ENCODE results near the gene RNF11. TPM values are rescaled to one million over a fixed set of nuclear protein-coding genes. Genes with fewer than 3 reads are reported as not detected.
"Not testable (repeated sequence)": the region's sequence is repeated elsewhere in the genome, so short reads cannot be mapped to it uniquely, and the experiment has no call there.

RNF11 gene
- total RNA-seq, 4 donors from 2014 or later = 36.9 to 110 (median 75.6) TPM

- TF ChIP-seq POLR2A (IDR thresholded peaks at IDR 0.05) = no peak
- TF ChIP-seq, protein P1, sequence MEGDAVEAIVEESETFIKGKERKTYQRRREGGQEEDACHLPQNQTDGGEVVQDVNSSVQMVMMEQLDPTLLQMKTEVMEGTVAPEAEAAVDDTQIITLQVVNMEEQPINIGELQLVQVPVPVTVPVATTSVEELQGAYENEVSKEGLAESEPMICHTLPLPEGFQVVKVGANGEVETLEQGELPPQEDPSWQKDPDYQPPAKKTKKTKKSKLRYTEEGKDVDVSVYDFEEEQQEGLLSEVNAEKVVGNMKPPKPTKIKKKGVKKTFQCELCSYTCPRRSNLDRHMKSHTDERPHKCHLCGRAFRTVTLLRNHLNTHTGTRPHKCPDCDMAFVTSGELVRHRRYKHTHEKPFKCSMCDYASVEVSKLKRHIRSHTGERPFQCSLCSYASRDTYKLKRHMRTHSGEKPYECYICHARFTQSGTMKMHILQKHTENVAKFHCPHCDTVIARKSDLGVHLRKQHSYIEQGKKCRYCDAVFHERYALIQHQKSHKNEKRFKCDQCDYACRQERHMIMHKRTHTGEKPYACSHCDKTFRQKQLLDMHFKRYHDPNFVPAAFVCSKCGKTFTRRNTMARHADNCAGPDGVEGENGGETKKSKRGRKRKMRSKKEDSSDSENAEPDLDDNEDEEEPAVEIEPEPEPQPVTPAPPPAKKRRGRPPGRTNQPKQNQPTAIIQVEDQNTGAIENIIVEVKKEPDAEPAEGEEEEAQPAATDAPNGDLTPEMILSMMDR (IDR thresholded peaks at IDR 0.05) = no peak
- Histone ChIP-seq H3K36me3 (no peaks in the 10 kb centered on the region), H3K27ac (no peak overlapping the region), H3K4me1 (no peaks in the 10 kb centered on the region), H3K27me3 (no peaks in the 10 kb centered on the region), H3K9me3 (no peaks in the 10 kb centered on the region), H3K4me3 (no peak overlapping the region)
- intact Hi-C loops (cut with DNase I; ENCODE audit: low total_unique reads) = no loop called here
- DNase-seq = no peak
Measured at GRCh38 chr1:51218570-51218969, 17.5 kb upstream of the RNF11 start.

DNA sequence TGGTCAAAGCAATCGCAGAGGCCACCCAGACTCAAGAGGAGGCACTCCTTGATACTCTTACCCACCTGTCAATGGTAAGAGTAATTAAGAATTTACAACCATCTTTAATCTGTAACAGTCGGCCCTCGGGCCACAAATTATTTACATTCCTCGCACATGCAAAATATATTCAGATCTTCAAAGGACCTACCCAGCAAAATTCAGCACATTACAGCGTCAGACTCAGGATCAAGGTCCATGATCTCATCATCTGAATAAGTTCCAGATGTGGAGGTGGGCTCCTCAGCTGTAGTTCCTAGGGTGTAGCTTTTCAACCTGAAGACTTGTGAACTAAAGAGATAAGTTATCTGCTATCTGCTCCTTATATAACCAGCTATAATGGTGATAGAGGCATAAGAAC, 17.1 kb upstream of the RNF11 start:
- intact Hi-C loops (cut with DNase I; ENCODE audit: low total_unique reads) = no loop called here
- TF ChIP-seq, protein P1 (IDR thresholded peaks at IDR 0.05) = no peak
- no peak for TF ChIP-seq POLR2A (IDR thresholded peaks at IDR 0.05)
- DNase-seq = no peak
- Histone ChIP-seq H3K27me3 (no peaks in the 10 kb centered on the region), H3K4me3 (no peak overlapping the region), H3K27ac (no peak overlapping the region), H3K4me1 (no peaks in the 10 kb centered on the region), H3K36me3 (no peaks in the 10 kb centered on the region), H3K9me3 (no peaks in the 10 kb centered on the region)

DNA sequence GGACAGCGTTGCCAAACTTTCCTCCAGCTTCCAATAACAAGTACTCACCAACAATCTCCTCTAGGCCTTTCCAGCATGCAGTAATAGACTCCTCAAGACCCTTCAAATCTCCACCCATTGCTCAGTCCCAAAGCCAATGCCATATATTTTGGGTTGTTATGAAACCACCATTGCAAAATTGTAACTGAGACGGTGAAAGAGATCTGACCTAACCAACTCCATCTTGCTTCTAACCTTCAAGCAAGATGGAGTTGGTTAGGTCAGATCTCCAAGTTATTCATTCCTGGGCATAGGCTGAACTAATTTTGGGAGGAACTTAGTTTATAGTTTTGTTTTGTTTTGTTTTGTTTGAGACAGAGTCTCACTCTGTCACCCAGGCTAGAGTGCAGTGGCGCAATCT, 14.5 kb upstream of the RNF11 start:
- H3K4me1 ChIP-seq; H3K9me3 ChIP-seq; intact Hi-C loops (cut with DNase I; ENCODE audit: low total_unique reads); H3K36me3 ChIP-seq; H3K27me3 ChIP-seq; DNase-seq; H3K4me3 ChIP-seq; H3K27ac ChIP-seq: not testable (repeated sequence)

DNA sequence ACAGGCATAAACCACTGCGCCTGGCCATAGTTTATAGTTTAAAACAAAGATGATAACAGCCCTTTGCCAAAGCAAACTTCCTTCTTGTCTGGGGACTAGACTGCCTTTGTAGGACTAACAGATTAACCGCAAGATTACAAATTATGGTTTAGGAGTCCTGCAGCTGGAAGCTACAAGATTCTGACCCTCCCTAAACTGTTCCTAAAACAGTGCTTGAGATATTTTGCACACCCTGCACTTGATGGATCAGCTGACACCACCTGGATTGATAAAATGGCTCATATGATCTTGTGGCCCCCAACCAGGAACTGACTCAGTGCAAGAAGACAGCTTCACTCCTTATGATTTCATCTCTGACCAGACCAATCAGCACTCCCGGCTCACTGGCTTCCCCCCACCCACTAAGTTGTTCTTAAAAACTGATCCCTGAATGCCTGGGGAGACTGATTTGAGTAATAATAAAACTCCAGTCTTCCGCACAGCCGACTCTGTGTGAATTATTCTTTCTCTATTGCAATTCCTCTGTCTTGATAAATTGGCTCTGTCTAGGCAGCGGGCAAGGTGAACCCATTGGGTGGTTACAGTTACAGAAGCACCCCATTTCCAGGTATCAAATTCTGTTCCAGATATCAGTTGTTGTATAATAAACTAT, 13.8 kb upstream of the RNF11 start:
- Histone ChIP-seq H3K27ac (no peak overlapping the region), H3K27me3 (no peaks in the 10 kb centered on the region), H3K4me1 (no peaks in the 10 kb centered on the region), H3K9me3 (no peaks in the 10 kb centered on the region), H3K4me3 (no peak overlapping the region), H3K36me3 (no peaks in the 10 kb centered on the region)
- TF ChIP-seq, protein P1 (IDR thresholded peaks at IDR 0.05) = no peak
- no peak for TF ChIP-seq POLR2A (IDR thresholded peaks at IDR 0.05)
- intact Hi-C loops (cut with DNase I; ENCODE audit: low total_unique reads) = no loop called here
- DNase-seq = no peak

DNA sequence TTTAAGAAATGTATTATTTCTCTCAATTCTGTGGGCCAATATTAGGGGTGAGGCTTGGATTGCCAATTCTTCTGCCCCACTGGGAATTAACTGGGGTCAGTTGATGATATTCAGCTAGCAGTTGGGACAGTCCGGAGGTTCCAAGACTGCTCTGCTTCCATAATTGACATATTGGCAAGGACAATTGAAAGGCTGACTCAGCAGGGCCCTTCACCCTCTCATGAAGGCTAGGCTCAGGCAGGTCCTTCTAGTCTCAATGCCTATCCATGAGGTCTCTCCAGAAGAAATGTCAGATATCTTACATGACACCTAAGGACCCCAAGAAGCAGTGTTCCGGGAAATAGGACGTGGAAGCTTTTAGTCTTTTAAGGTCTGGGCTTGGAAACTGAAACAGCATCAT, 13.3 kb upstream of the RNF11 start:
- Histone ChIP-seq H3K36me3 (no peaks in the 10 kb centered on the region), H3K9me3 (no peaks in the 10 kb centered on the region), H3K27ac (no peak overlapping the region), H3K4me1 (no peaks in the 10 kb centered on the region), H3K27me3 (no peaks in the 10 kb centered on the region), H3K4me3 (no peak overlapping the region)
- intact Hi-C loops (cut with DNase I; ENCODE audit: low total_unique reads) = no loop called here
- TF ChIP-seq POLR2A (IDR thresholded peaks at IDR 0.05) = no peak
- TF ChIP-seq, protein P1 (IDR thresholded peaks at IDR 0.05) = no peak
- DNase-seq = no peak

DNA sequence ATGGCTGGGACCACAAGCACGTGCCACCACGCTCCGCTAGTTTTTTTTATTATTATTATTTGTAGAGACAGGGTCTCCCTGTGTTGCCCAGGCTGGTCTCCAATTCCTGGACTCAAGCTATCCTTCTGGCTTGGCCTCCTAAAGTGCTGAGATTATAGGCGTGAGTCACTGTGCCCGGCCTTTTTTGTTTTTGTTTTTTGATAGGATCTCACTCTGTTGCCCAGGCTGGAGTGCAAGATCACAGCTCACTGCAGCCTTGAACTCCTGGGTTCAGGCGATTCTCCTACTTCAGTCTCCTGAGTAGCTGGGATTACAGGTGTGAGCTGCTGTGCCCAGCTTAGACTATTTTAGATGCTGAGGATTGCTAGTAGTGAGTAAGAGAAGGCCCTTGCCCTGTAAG, 11.8 kb upstream of the RNF11 start:
- intact Hi-C loops (cut with DNase I; ENCODE audit: low total_unique reads) = no loop called here
- TF ChIP-seq, protein P1 (IDR thresholded peaks at IDR 0.05) = no peak
- no peak for TF ChIP-seq POLR2A (IDR thresholded peaks at IDR 0.05)

DNA sequence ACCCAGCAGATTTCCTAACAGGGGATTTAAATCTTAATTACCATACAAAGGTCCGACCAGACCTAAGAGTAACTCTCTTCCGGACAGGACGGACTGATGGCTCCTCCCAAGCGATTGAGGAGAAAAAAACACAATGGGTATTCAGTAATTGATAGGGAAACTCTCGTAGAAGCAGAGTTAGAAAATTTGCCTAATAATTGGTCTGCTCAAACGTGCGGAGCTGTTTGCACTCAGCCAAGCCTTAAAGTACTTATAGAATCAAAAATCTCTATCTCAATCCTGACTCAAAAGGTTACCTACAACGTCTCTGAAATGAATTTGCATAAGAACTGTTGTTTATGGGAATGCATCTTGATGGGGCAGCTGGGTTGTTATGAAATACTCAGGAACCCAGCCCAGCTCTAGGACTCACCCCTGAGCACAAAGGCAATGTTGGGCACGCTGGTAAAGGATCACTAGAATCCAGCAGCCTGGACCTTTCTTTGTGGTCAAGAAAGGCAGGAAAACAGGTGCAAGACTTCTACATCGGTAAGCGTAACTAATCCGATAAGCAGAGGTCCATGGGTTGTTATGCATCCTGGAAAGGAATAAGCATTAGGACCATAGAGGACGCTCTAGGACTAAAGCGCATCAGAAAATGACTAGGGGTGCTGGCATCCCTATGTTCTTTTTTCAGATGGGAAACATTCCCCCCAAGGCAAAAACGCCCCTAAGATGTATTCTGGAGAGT, 8.7 kb upstream of the RNF11 start:
- H3K36me3 ChIP-seq; DNase-seq; H3K4me3 ChIP-seq; H3K9me3 ChIP-seq; H3K4me1 ChIP-seq; H3K27ac ChIP-seq; H3K27me3 ChIP-seq; intact Hi-C loops (cut with DNase I; ENCODE audit: low total_unique reads): not testable (repeated sequence)

More for the DNA sequence above, 11.8 kb upstream of the RNF11 start:
- Histone ChIP-seq H3K27ac (no peak overlapping the region), H3K9me3 (no peaks in the 10 kb centered on the region), H3K27me3 (no peaks in the 10 kb centered on the region), H3K4me3 (no peak overlapping the region), H3K4me1 (no peaks in the 10 kb centered on the region), H3K36me3 (no peaks in the 10 kb centered on the region)
- no peak for DNase-seq

DNA sequence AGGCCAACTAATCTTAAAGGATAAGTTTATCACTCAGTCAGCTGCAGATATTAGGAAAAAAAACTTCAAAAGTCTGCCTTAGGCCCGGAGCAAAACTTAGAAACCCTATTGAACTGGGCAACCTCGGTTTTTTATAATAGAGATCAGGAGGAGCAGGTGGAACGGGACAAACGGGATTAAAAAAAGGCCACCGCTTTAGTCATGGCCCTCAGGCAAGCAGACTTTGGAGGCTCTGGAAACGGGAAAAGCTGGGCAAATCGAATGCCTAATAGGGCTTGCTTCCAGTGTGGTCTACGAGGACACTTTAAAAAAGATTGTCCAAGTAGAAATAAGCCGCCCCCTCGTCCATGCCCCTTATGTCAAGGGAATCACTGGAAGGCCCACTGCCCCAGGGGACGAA, 7.6 kb upstream of the RNF11 start:
- H3K36me3 ChIP-seq; H3K4me1 ChIP-seq; DNase-seq; intact Hi-C loops (cut with DNase I; ENCODE audit: low total_unique reads); H3K9me3 ChIP-seq; H3K27me3 ChIP-seq; H3K27ac ChIP-seq; H3K4me3 ChIP-seq: not testable (repeated sequence)

Data from uterus (tissue), 4 donors.